B cell (primary cell): ENCODE measurements around the gene PROSER1. TPM values are rescaled to one million over a fixed set of nuclear protein-coding genes. Genes with fewer than 3 reads are reported as not detected.

ENCODE experiments used
- ATAC-seq: fragments of 200-7000 bp; cut with Tn5 transposase; one replicate; pipeline ENCODE4 v1.10.0; 2021; ENCODE audit warnings: low read depth, mild to moderate bottlenecking, moderate number of reproducible peaks, moderate library complexity
- CTCF ChIA-PET: fragments of 350-600 bp; sonication (Branson Sonifier 250); formaldehyde crosslinking; loops from one replicate; lab custom pipeline; 2021; ENCODE audit warnings: antibody characterized with exemption, inconsistent platforms; lab: Charles Lee
- POLR2A ChIA-PET: fragments of 350-600 bp; sonication (Branson Sonifier 250); formaldehyde crosslinking; loops from one replicate; lab custom pipeline; 2021; ENCODE audit warnings: antibody characterized with exemption; lab: Charles Lee
- DNase-seq: peaks from one replicate; pipeline ENCODE4 v3.0.0; 2013
- H2AFZ ChIP-seq: 2 replicates; pipeline ENCODE4 v1.6.1; 2012; ENCODE audit warnings: mild to moderate bottlenecking, low read depth, low read length; ENCODE audit not compliant: insufficient read depth, poor library complexity, severe bottlenecking
- H3K27ac ChIP-seq, 2 donors: 1 replicate in 1 of 2; 2 replicates in 1 of 2; pipeline ENCODE4 v1.5.1; 2012 to 2013; ENCODE audit warnings: low read length in 2 of 2, mild to moderate bottlenecking in 2 of 2, moderate library complexity in 1 of 2
- H3K27me3 ChIP-seq, 4 experiments: fragments of 200-600 bp in 1 of 4; sonication (generic) in 1 of 4; replicated peaks in 1 of 4; 1 replicate in 2 of 4; 2 replicates in 2 of 4; pipeline versions ENCODE4 v1.6.1 to v1.7.0; 2013 to 2016; ENCODE audit warnings: low read length in 3 of 4, mild to moderate bottlenecking in 2 of 4, mixed read lengths in 1 of 4, moderate library complexity in 1 of 4; ENCODE audit not compliant: insufficient read depth in 4 of 4, control insufficient read depth in 3 of 4; ENCODE audit errors: control extremely low read depth in 1 of 4
- H3K36me3 ChIP-seq, 2 experiments: replicated peaks in 1 of 2; 1 replicate in 1 of 2; 2 replicates in 1 of 2; pipeline versions ENCODE4 v1.6.1 to v1.7.1; 2013; ENCODE audit warnings: low read length in 1 of 2; ENCODE audit not compliant: insufficient read depth in 2 of 2, control insufficient read depth in 1 of 2; ENCODE audit errors: control extremely low read depth in 1 of 2, extremely low read depth in 1 of 2
- H3K4me1 ChIP-seq, 2 donors: fragments of 200-600 bp in 1 of 2; sonication (generic) in 1 of 2; 1 replicate in 1 of 2; 2 replicates in 1 of 2; pipeline versions ENCODE4 v1.5.1 to v1.6.1; 2013 to 2017; ENCODE audit warnings: low read length in 2 of 2; ENCODE audit not compliant: control insufficient read depth in 2 of 2, insufficient read depth in 2 of 2
- H3K4me2 ChIP-seq: replicated peaks from 2 replicates; pipeline ENCODE3; 2012; ENCODE audit warnings: mild to moderate bottlenecking, low read depth, low read length; ENCODE audit not compliant: poor library complexity, severe bottlenecking
- H3K4me3 ChIP-seq, 5 experiments: fragments of 200-600 bp in 1 of 5; sonication (generic) in 1 of 5; 1 replicate in 3 of 5; 2 replicates in 2 of 5; pipeline versions ENCODE4 v1.5.1 to v1.7.0; 2011 to 2016; ENCODE audit warnings: low read length in 4 of 5, mild to moderate bottlenecking in 4 of 5, low read depth in 2 of 5, control low read depth in 1 of 5, moderate library complexity in 1 of 5; ENCODE audit not compliant: insufficient read depth in 1 of 5; ENCODE audit errors: control extremely low read depth in 1 of 5, extremely low read depth in 1 of 5
- H3K79me2 ChIP-seq: fragments of 200-600 bp; sonication (generic); one replicate; pipeline ENCODE4 v1.6.0; 2016; ENCODE audit warnings: low read length; ENCODE audit not compliant: control insufficient read depth, insufficient read depth
- H3K9ac ChIP-seq: fragments of 200-600 bp; sonication (generic); 2 replicates; pipeline ENCODE4 v1.6.1; 2017; ENCODE audit warnings: mild to moderate bottlenecking, low read length, moderate library complexity
- H3K9me3 ChIP-seq, 3 donors: one replicate each; pipeline versions ENCODE4 v1.6.1 to v1.7.1; 2013; ENCODE audit warnings: low read length in 2 of 3; ENCODE audit not compliant: control insufficient read depth in 2 of 3, insufficient read depth in 1 of 3; ENCODE audit errors: control extremely low read depth in 1 of 3
- H4K20me1 ChIP-seq: 2 replicates; pipeline ENCODE4 v1.6.0; 2012; ENCODE audit warnings: mild to moderate bottlenecking, low read length; ENCODE audit not compliant: insufficient read depth, control insufficient read depth, poor library complexity, severe bottlenecking
- H3K27ac Mint-ChIP-seq: one replicate; pipeline ENCODE4 v1.8.0; 2021; ENCODE audit warnings: mixed read lengths
- H3K27me3 Mint-ChIP-seq: one replicate; pipeline ENCODE4 v1.8.0; 2021; ENCODE audit warnings: mixed read lengths
- H3K4me1 Mint-ChIP-seq: one replicate; pipeline ENCODE4 v1.8.0; 2021; ENCODE audit warnings: mixed read lengths
- H3K4me3 Mint-ChIP-seq: one replicate; pipeline ENCODE4 v1.8.0; 2021; ENCODE audit warnings: mixed read lengths
- H3K9me3 Mint-ChIP-seq: one replicate; pipeline ENCODE4 v1.8.0; 2022; ENCODE audit warnings: mixed read lengths; ENCODE audit not compliant: insufficient read depth
- CTCF ChIP-seq: fragments of 200-600 bp; IDR thresholded peaks from one replicate; pipeline ENCODE4 v1.8.0; 2022; ENCODE audit warnings: antibody characterized with exemption, mild to moderate bottlenecking
- EZH2 ChIP-seq: IDR thresholded peaks from 2 replicates; pipeline ENCODE4 v1.6.1; 2012; ENCODE audit warnings: borderline replicate concordance, low read depth, mild to moderate bottlenecking, moderate library complexity, low read length; ENCODE audit not compliant: insufficient read depth, poor library complexity, severe bottlenecking
- WGBS: methylation state at CpG from one replicate; pipeline ENCODE4 v1.1.5; 2013; ENCODE audit warnings: missing lambda C conversion rate; ENCODE audit not compliant: insufficient coverage; 5-methylcytosine and 5-hydroxymethylcytosine counted together
- intact Hi-C: fragments of 100-400 bp; cut with micrococcal nuclease; formaldehyde crosslinking; loops from one replicate; pipeline ENCODE4 v1.10.0; 2022
- polyA plus RNA-seq: library from polyadenylated mRNA; depleted of rRNA; stranded (reverse); fragments of >200 nt; gene quantifications from 2 replicates; pipeline ENCODE4 v1.2.3, GENCODE V29; 2012
- total RNA-seq, 2 donors: library from RNA; stranded (reverse); fragments of 120-200 nt in 1 of 2; gene quantifications; 1 replicate in 1 of 2; 2 replicates in 1 of 2; pipeline versions ENCODE4 v1.2.3 to v1.2.4, GENCODE V29; 2013 to 2022

Gene PROSER1
- total and polyA plus RNA-seq, 2 donors (not counting 1 experiment from before 2014, with no cell fraction given), result 18.1 to 63.5 TPM

- H4K20me1 ChIP-seq, result no peaks in the 10 kb centered on the region
- ChIA-PET POLR2A (no interaction called here), CTCF (no interaction called here)
- no peak overlapping the region for H2AFZ ChIP-seq
- H3K4me2 ChIP-seq, result no peak overlapping the region
- intact Hi-C loops, result no loop called here
- no peaks in the 10 kb centered on the region for H3K4me1 ChIP-seq
- no peak overlapping the region for H3K9ac ChIP-seq
- Mint-ChIP-seq H3K4me1 (no peaks in the 10 kb centered on the region), H3K27ac (no peak overlapping the region), H3K9me3 (no peaks in the 10 kb centered on the region), H3K27me3 (no peaks in the 10 kb centered on the region), H3K4me3 (no peak overlapping the region)
- H3K36me3 ChIP-seq, result peaks cover 7 to 61% of the 10 kb centered on the region in 2 experiments
- DNase-seq (no peak), ATAC-seq (no peak)
- no peaks in the 10 kb centered on the region for H3K79me2 ChIP-seq
- H3K9me3 ChIP-seq, result no peaks in the 10 kb centered on the region
- no peak for TF ChIP-seq CTCF
- 57% methylated on average over 1 of the region's 1 CpG for WGBS
- no peak overlapping the region for H3K27ac ChIP-seq
- no peak overlapping the region for H3K4me3 ChIP-seq
- H3K27me3 ChIP-seq, result no peaks in the 10 kb centered on the region
These were observed 21.8 kb downstream of the PROSER1 start for GRCh38 chr13:39016087-39016486.

DNA sequence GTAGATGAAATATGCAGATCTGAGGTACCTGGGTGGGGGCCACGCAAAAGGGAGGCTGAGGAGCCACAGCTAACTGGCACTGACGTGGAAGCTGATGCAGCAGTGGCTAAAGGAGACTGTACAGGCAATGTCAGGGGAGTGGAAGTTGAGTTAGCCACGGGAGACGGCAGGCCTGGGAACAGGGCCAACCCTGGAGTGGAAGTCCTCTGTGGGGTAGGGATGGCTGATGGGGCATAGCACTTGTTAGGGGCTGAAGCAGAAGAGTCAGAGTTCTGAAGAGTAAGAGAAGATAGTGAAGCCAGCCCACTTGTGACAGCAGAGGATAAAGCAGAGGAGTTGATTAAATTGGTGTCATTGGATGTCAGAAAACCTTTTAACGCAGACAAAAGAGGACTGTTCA is 24.4 kb downstream of the PROSER1 start:
- Histone ChIP-seq H3K4me1 (no peaks in the 10 kb centered on the region), H3K36me3 (peaks cover 7 to 71% of the 10 kb centered on the region in 2 experiments), H3K79me2 (no peaks in the 10 kb centered on the region), H3K27me3 (no peaks in the 10 kb centered on the region), H3K9ac (no peak overlapping the region), H3K4me3 (no peak overlapping the region), H3K9me3 (no peaks in the 10 kb centered on the region), H2AFZ (no peak overlapping the region), H4K20me1 (no peaks in the 10 kb centered on the region), H3K4me2 (no peak overlapping the region), H3K27ac (no peak overlapping the region)
- Mint-ChIP-seq H3K4me1 (no peaks in the 10 kb centered on the region), H3K27ac (no peak overlapping the region), H3K4me3 (no peak overlapping the region), H3K9me3 (no peaks in the 10 kb centered on the region), H3K27me3 (no peaks in the 10 kb centered on the region)
- CTCF ChIA-PET, result no interaction called here
- WGBS, result 99% methylated on average over 5 of the region's 5 CpGs
- intact Hi-C loops, result no loop called here
- TF ChIP-seq CTCF, result no peak
- TF ChIP-seq EZH2, result no peak
- ATAC-seq, result no peak
- POLR2A ChIA-PET, result no interaction called here
- DNase-seq, result no peak
